K562 (cell line): ENCODE measurements around the gene TTC6. TPM values are rescaled to one million over a fixed set of nuclear protein-coding genes. Genes with fewer than 3 reads are reported as not detected.

Experiments used
- CBX8 ChIP-seq: fragments of 200-600 bp; sonication (generic); IDR thresholded peaks from 2 replicates; pipeline ENCODE4 v1.6.1; 2012; ENCODE audit warnings: borderline replicate concordance, mixed run types, low read depth, mild to moderate bottlenecking, moderate library complexity, mixed read lengths, low read length, control low read depth, inconsistent platforms; ENCODE audit not compliant: poor library complexity, severe bottlenecking; ENCODE audit errors: extremely low read depth
- CTCF ChIP-seq, 3 experiments: IDR thresholded peaks in 2 of 3; conservative IDR thresholded peaks in 1 of 3; 2 replicates each; pipeline ENCODE4 v1.5.1; 2011 to 2012; ENCODE audit warnings: low read length in 3 of 3, mild to moderate bottlenecking in 3 of 3, control low read depth in 2 of 3, improper control_type of control experiment in 1 of 3, inconsistent platforms in 1 of 3, low read depth in 1 of 3, mixed read lengths in 1 of 3, moderate library complexity in 1 of 3; ENCODE audit not compliant: insufficient read depth in 2 of 3
- EP400 ChIP-seq: fragments of 450-650 bp; IDR thresholded peaks from 2 replicates; pipeline ENCODE4 v1.6.1; 2017; ENCODE audit warnings: antibody characterized with exemption, mild to moderate bottlenecking, moderate library complexity
- HNRNPL ChIP-seq: fragments of 200-400 bp; formaldehyde crosslinking; IDR thresholded peaks from 2 replicates; pipeline ENCODE4 v1.6.1; 2017; ENCODE audit warnings: low read depth, mild to moderate bottlenecking, low read length
- MCM3 ChIP-seq: fragments of 450-650 bp; IDR thresholded peaks from 2 replicates; pipeline ENCODE4 v1.6.1; 2016
- NBN ChIP-seq: fragments of 450-650 bp; IDR thresholded peaks from 2 replicates; pipeline ENCODE4 v1.6.1; 2016; ENCODE audit warnings: low read depth, mild to moderate bottlenecking
- RERE ChIP-seq: sonication (generic); formaldehyde crosslinking; IDR thresholded peaks from 2 replicates; pipeline ENCODE4 v1.8.0; 2023; ENCODE audit warnings: missing genetic modification reagents, mild to moderate bottlenecking, borderline replicate concordance
- THRA ChIP-seq: fragments of 450-650 bp; IDR thresholded peaks from 2 replicates; pipeline ENCODE4 v1.6.1; 2017; ENCODE audit warnings: mild to moderate bottlenecking, moderate library complexity
- ZNF444 ChIP-seq: fragments of 250-450 bp; sonication (Bioruptor Pico); IDR thresholded peaks from 2 replicates; pipeline ENCODE4 v1.4.0; 2020; ENCODE audit warnings: mild to moderate bottlenecking, moderate library complexity
- polyA plus RNA-seq, 8 experiments: library from polyadenylated mRNA; depleted of rRNA in 4 of 8; stranded (reverse) in 5 of 8; unstranded in 3 of 8; fragments of >200 nt; fragmentation: Nextera tagmentation in 2 of 8; fragmentation: Illumina TruSeq in 1 of 8; extraction: Ambion mirVana in 2 of 8; extraction: Trizol in 1 of 8; gene quantifications; 2 replicates each; pipeline versions ENCODE4 v1.2.1 to v1.2.3, GENCODE V29; 2011 to 2014; ENCODE audit warnings: inconsistent platforms in 1 of 8, missing spikeins in 1 of 8
- total RNA-seq, 7 experiments: library from RNA; depleted of rRNA in 6 of 7; stranded (reverse); fragments of >200 nt in 6 of 7; fragmentation: Illumina TruSeq in 2 of 7; extraction: Trizol in 2 of 7; gene quantifications; 2 replicates each; pipeline versions ENCODE4 v1.2.1 to v1.2.3, GENCODE V29; 2011 to 2021; ENCODE audit warnings: low replicate concordance in 1 of 7

The TTC6 gene
- total and polyA plus RNA-seq, 9 of the 15 experiments (the other 6 are each of a cell fraction or from before 2014, with no cell fraction given): 0.04 to 0.23 (median 0.08) TPM; not detected in 5

- TF ChIP-seq CTCF (IDR thresholded peaks at IDR 0.05 in 2 of 3, conservative IDR thresholded peaks at IDR 0.05 in 1 of 3; ENCODE audit: insufficient read depth in 2 of 3, low read depth in 1 of 3, low read length in 3 of 3) (peak; percentile 66 to 85 (median 75)), MCM3 (no peak), EP400 (no peak), RERE (CRISPR knock-in tag) (no peak), ZNF444 (CRISPR knock-in tag) (no peak), HNRNPL (no peak), THRA (no peak), CBX8 (no peak), NBN (no peak)
- TF ChIP-seq, all 486 proteins: peak for 12
Observed at GRCh38 chr14:37594238-37594970, 1.0 kb upstream of the TTC6 start (continued).
